Rectal smooth muscle tissue (tissue), 1 donor: ENCODE data around the gene DNAJC5.

ENCODE experiments used
- H3K27ac ChIP-seq: one replicate; pipeline ENCODE4 v1.7.0; 2013; ENCODE audit warnings: low read depth, low read length, inconsistent platforms
- H3K27me3 ChIP-seq: one replicate; pipeline ENCODE4 v1.7.0; 2013; ENCODE audit warnings: low read length; ENCODE audit not compliant: control insufficient read depth, insufficient read depth
- H3K36me3 ChIP-seq: one replicate; pipeline ENCODE4 v1.7.0; 2013; ENCODE audit warnings: low read length; ENCODE audit not compliant: control insufficient read depth, insufficient read depth
- H3K4me1 ChIP-seq: one replicate; pipeline ENCODE4 v1.7.0; 2013; ENCODE audit warnings: low read length; ENCODE audit not compliant: control insufficient read depth, insufficient read depth
- H3K4me3 ChIP-seq: one replicate; pipeline ENCODE4 v1.7.0; 2013; ENCODE audit warnings: low read length
- H3K9ac ChIP-seq: one replicate; pipeline ENCODE4 v1.7.0; 2013; ENCODE audit warnings: low read length

The DNAJC5 gene

GRCh38 chr20:63933646-63934045 lies 38.7 kb downstream of the DNAJC5 start:
- Histone ChIP-seq H3K9ac (no peak overlapping the region), H3K27me3 (no peaks in the 10 kb centered on the region), H3K36me3 (peaks cover 42% of the 10 kb centered on the region), H3K4me3 (no peak overlapping the region), H3K4me1 (no peaks in the 10 kb centered on the region), H3K27ac (no peak overlapping the region)

GRCh38 chr20:63934271-63935068 lies 39.5 kb downstream of the DNAJC5 start:
- H3K27me3 ChIP-seq = no peaks in the 10 kb centered on the region
- peaks cover 37% of the 10 kb centered on the region for H3K36me3 ChIP-seq
- H3K4me1 ChIP-seq = no peaks in the 10 kb centered on the region
- H3K9ac ChIP-seq = no peak overlapping the region
- H3K27ac ChIP-seq = no peak overlapping the region
- H3K4me3 ChIP-seq = no peak overlapping the region

GRCh38 chr20:63935447-63935846 lies 40.5 kb downstream of the DNAJC5 start:
- Histone ChIP-seq H3K9ac (no peak overlapping the region), H3K4me3 (no peak overlapping the region), H3K4me1 (no peaks in the 10 kb centered on the region), H3K36me3 (peaks cover 41% of the 10 kb centered on the region), H3K27me3 (no peaks in the 10 kb centered on the region), H3K27ac (no peak overlapping the region)

- Histone ChIP-seq H3K9ac (no peak overlapping the region), H3K27ac (no peak overlapping the region), H3K27me3 (no peaks in the 10 kb centered on the region), H3K4me1 (no peaks in the 10 kb centered on the region), H3K4me3 (no peak overlapping the region), H3K36me3 (peaks cover 27% of the 10 kb centered on the region)
These were observed 42.7 kb downstream of the DNAJC5 start for GRCh38 chr20:63937596-63937995.

- peaks cover 37% of the 10 kb centered on the region for H3K36me3 ChIP-seq
- no peak overlapping the region for H3K9ac ChIP-seq
- no peaks in the 10 kb centered on the region for H3K27me3 ChIP-seq
- no peak overlapping the region for H3K27ac ChIP-seq
- no peaks in the 10 kb centered on the region for H3K4me1 ChIP-seq
- H3K4me3 ChIP-seq = no peak overlapping the region
These were observed 44.4 kb downstream of the DNAJC5 start for GRCh38 chr20:63939061-63939935.

- Histone ChIP-seq H3K27ac (no peak overlapping the region), H3K4me3 (no peak overlapping the region), H3K36me3 (peaks cover 36% of the 10 kb centered on the region), H3K4me1 (no peaks in the 10 kb centered on the region), H3K9ac (no peak overlapping the region), H3K27me3 (no peaks in the 10 kb centered on the region)
These were observed 45.1 kb downstream of the DNAJC5 start for GRCh38 chr20:63940071-63940471.

GRCh38 chr20:63940472-63941266 lies 45.7 kb downstream of the DNAJC5 start:
- peaks cover 32% of the 10 kb centered on the region for H3K36me3 ChIP-seq
- H3K27ac ChIP-seq = no peak overlapping the region
- H3K4me3 ChIP-seq = no peak overlapping the region
- H3K9ac ChIP-seq = no peak overlapping the region
- H3K27me3 ChIP-seq = no peaks in the 10 kb centered on the region
- H3K4me1 ChIP-seq = no peaks in the 10 kb centered on the region

- no peak overlapping the region for H3K9ac ChIP-seq
- H3K27ac ChIP-seq = no peak overlapping the region
- H3K4me3 ChIP-seq = no peak overlapping the region
- no peaks in the 10 kb centered on the region for H3K4me1 ChIP-seq
- H3K27me3 ChIP-seq = no peaks in the 10 kb centered on the region
- peaks cover 36% of the 10 kb centered on the region for H3K36me3 ChIP-seq
These were observed 46.6 kb downstream of the DNAJC5 start for GRCh38 chr20:63941282-63942081.

- no peaks in the 10 kb centered on the region for H3K4me1 ChIP-seq
- no peak overlapping the region for H3K4me3 ChIP-seq
- peaks cover 36% of the 10 kb centered on the region for H3K36me3 ChIP-seq
- peak overlapping the region; percentile 32 for H3K27ac ChIP-seq
- no peak overlapping the region for H3K9ac ChIP-seq
- H3K27me3 ChIP-seq = no peaks in the 10 kb centered on the region
These were observed 47.5 kb downstream of the DNAJC5 start for GRCh38 chr20:63942250-63942951.

GRCh38 chr20:63942969-63943807 lies 48.3 kb downstream of the DNAJC5 start:
- no peaks in the 10 kb centered on the region for H3K27me3 ChIP-seq
- no peak overlapping the region for H3K27ac ChIP-seq
- H3K36me3 ChIP-seq = peaks cover 33% of the 10 kb centered on the region
- no peak overlapping the region for H3K9ac ChIP-seq
- H3K4me1 ChIP-seq = no peaks in the 10 kb centered on the region
- no peak overlapping the region for H3K4me3 ChIP-seq

GRCh38 chr20:63943808-63944077 lies 48.8 kb downstream of the DNAJC5 start:
- Histone ChIP-seq H3K4me1 (peaks cover 2% of the 10 kb centered on the region), H3K36me3 (peaks cover 32% of the 10 kb centered on the region)

More at GRCh38 chr20:63943808-63944077, 48.8 kb downstream of the DNAJC5 start:
- no peak overlapping the region for H3K9ac ChIP-seq
- H3K27me3 ChIP-seq = no peaks in the 10 kb centered on the region
- no peak overlapping the region for H3K27ac ChIP-seq
- no peak overlapping the region for H3K4me3 ChIP-seq
